ENCODE data around the gene SH3D19.

Gene SH3D19

DNA sequence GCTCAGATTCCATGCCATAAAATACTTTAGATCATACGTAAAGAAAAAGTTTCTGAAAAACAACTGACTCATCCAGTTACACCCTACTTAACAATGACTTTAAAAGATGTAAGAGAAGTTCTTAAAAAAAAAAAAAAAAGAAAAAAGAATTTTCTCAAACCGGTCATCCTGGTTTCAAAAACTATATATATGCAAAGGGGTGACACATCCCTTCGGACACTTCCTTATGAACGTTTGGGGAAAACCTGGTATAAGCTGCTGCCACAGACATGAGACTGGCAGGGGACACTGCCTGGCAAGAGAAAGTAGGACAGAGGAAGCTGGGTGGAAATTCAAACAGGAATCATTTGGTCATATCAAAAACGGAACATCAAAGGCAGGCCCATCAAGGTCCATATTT is 129.6 kb downstream of the SH3D19 start:
- DNase-seq (ENCODE audit: low read depth), result no peak

DNA sequence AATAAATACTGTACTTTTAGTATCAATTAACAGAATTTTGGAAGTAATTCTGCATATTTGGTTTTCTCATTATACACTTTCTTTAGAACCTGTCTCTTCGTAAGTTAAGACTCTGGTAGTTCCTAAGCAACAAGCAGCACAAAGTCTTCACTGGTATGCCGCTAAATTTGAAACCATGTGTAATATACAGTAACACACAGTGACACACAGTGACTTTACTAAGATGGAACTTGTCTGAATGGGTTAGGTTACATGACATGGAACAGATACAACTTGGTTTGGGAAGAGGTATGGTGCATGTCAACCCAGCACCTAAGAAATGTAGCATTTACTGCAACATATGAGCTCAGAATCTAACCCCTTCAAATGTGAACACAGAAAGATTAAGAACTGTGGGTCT is 132.0 kb downstream of the SH3D19 start:
- DNase-seq (ENCODE audit: low read depth), result no peak

DNA sequence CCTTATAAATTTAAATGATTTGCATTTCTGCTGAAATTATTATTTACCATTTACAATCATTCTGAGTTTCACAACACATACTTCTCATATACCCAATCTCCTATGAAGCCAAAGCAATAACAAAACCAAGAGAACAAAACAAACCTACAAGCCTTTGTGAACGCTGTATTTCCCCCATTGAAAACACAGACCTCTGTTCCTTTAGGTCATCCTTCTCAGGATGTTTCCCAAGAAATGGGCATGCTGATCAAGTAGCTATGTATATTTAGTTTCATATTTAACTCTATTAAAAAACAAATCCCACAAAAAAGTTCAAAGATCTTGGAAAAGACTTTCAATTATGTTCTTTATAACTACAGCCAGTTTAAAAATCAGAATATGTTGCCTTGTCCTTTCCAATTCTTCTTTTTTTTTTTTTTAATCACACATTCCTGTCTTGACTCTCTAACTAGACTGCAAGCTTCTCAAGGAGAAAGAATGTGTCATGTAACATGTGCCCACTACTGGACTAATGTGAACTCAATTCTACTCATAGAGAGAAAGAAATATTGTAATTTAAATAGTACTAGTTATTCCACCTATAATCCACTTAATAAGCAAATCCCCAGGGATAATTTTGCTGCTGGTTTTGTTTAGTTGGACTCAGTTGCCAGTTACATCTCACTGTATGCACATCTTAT is 132.7 kb downstream of the SH3D19 start:
- DNase-seq (ENCODE audit: low read depth), result no peak

DNA sequence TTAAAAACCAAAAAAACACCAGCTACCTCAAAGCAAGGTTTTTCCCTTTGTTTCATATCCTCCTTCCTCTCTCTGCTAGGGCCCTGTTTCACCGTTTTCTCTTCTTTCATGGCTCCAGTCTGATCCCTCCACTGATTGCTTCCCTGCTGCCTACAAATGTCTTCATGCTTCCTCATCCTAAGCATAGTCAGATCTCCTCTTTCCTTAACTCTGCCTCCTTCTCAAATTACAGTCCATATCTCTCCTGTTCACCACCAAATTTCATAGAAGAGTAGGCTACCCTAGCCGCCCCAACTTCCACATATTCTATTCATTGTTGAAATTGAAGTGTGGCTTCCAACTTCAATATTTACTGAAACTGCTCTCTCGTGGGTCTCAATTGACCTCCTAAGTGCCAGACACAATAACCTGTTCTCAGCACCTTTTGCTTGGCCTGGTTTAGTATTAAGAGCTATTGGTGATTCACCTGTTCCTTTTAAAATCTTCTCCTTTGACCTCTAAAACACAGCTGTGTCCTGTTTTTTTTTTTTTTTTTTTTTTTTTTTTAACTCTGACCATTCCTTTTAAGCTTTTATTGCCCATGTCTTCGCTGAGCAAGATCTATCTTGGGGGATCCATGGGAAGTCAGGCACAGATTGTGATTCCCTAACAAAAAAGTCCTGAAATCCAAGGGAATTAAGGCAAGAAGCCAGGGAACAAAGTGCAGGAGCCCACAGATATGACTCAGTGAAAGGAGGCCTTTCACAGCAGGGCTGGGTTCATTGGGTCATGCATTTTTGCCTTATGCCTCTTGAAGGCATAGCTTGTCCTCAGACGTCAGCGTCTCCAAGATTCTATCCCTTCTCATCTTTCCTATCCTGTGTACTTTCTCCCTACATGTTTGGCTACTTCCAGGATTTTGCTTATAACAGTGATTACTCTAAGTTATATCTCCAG is 140.6 kb downstream of the SH3D19 start:
- no peak for DNase-seq (ENCODE audit: low read depth)

DNA sequence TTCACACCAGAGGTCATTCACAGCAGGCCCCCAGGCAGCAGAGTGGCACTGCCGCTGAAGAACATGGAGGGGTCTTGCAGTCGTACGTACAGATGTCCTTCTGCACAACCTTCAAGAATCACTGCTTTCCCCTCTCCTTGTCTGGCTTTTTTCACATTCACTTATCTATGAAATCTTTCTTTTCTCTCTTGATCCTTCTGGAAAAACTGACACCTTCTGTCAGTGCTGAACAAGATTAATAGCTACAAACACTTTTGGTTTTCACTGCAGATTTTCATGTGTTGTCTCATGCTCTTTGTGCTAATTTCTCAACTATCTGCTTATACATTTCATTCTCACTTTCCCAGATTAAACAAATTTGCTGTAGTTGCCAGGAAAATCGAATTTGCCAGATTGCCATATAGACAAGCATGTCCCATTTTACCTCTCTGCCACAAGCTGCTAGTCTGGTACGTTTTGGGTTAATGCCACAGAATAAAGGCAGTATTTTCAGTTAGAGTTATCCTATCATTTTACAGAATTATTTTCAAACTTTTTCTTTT is 142.9 kb downstream of the SH3D19 start:
- DNase-seq (ENCODE audit: low read depth), result no peak

DNA sequence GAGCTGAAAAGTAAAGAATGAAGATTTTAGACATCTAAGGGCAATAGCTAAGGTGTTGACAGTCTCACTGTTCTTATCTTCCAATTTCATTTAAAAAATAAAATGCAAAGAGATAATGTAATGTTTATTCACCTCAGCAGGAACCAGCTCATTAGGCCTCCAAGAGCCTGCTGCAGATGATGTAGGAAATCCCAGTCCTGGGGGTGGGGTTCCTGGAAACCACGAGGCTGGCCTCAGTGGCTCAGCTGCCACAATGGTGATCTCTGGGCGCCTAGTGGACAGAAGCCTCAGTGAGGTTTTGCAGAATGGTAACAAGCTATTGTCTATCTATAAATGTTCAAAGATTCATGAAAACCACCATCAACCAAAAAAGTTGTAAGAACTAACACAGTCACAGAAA is 148.7 kb downstream of the SH3D19 start:
- no peak for DNase-seq (ENCODE audit: low read depth)

DNA sequence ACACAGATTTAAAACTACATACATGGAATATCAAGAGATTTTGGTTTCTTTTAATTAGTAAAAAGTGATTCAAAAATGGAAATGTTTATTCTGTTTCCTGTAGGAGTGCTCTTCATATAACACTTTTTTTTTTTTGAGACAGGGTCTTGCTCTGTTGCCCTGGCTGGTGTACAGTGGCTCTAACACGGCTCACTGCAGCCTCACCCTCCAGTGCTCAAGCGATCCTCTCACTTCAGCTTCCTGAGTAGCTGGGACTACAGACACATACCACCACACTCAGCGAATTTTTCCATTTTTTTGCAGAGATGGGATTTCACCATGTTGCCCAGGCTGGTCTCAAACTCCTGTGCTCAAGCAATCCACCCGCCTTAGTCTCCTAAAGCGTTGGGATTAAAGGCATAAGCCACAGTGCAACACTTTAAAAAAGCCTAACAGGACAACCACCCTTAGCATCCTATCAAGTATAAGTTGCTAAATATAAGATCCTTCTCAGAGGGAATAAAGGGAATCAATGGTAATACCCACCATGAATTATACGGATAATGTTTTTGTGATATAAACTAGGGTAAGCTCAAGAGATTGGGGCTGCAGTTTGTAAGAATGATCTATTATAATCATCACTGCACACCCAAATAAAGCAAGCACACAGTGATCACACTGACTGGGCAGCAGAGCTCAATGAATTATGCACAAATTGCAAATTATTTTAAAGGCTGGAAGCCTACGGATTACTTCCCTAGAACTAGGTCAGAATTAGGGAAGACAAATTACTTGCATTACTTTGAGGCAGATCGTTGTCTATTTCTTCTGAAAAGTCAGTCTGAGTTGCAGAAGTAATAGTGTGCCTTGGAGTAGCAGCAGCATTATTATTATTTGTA is 149.4 kb downstream of the SH3D19 start:
- no peak for DNase-seq (ENCODE audit: low read depth)

DNA sequence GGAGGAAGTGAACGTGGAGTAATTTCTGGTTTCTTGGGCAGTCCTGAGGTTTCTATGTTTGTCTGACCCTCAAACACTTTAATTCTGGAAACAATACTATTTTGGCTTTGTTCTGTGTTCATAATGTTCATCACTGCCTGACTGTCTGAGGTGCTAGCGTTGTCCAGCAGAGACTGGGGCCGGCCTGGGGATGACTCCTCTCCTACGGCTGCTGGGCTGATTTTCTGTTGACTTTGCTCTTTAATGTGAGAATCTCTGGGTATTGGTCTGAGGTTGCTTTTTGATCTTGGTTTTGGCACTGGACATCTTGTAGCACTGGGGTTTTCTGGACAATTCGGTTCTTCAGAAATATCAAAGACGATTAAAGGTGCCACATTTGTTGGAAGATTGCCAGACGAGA is 150.2 kb downstream of the SH3D19 start:
- no peak for DNase-seq (ENCODE audit: low read depth)

DNA sequence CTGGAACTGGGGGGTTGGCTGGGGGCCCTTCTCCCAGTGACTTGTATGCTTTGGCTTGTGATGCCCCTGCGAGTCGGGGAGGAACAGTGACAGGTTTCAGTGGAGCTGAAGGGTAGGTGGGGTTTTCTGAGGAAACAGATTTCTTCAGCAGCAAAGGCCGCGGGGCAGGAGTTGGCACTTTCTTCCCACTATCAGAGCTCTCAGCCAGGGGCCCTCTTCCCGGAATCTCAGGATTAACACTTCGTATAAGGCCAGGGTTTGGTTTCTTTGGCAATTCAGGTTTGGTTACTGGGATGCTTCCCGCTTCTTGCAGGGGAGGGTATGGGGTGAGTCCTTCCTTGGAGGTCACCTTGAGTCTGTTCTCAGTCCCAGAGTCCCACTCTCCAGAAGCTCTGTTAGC is 150.6 kb downstream of the SH3D19 start:
- DNase-seq (ENCODE audit: low read depth), result no peak

DNA sequence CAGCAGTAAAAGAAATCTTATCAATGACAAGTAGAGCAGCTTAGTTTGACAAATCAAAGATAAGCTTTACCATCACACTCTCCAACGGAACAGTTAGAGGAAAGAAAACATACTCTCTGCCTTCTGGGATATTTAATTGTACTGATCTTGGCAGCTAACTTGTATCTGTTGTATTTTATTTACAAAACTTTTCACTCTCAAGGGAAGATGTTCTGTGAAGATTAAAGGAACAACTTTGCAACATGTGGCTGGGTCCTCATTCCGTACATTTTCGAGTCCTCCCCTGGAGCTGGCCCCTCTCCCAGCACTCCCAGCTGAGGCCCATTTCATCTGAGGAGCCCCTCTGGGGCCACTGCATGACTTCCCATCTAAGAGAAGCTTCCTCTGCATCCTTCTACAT is 151.5 kb downstream of the SH3D19 start:
- DNase-seq (ENCODE audit: low read depth), result no peak

DNA sequence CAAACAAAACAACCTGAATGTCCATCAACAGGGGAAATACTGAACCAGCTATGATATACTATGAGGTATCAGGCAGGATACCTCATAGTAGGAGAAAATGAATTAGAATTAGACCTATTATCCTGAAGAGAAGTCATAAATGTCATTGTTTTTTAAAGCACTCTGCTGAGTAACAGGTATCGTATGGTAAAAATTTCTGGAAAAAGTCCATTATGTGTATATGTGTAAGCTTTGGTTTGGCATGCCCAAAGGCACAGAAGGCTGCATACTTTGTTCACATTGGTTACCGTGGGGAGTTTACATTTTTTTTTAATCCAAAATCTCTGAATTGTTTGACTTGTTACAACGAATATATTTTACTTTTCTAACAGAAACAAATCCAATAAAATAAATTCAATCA is 155.5 kb downstream of the SH3D19 start:
- DNase-seq (ENCODE audit: low read depth), result no peak

DNA sequence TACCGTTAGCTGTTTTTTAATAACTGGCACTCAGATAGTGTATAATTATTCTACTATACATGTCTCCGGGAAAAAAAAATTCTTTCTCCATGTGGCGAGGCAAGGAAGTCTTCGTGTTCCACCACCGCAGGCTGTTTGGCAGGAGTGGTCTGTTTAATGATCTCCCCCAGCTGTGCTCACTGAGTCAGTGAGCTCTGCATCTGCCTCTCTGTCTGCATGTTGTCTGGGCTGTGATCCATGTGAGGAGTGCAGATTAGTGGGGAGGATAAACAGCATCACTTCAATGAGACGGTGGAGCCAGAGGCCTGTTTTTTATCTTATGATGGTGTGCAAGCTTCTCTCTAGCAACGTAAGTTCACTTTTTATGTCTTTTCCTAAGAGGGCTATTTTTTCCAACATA is 156.2 kb downstream of the SH3D19 start:
- no peak for DNase-seq (ENCODE audit: low read depth)

DNA sequence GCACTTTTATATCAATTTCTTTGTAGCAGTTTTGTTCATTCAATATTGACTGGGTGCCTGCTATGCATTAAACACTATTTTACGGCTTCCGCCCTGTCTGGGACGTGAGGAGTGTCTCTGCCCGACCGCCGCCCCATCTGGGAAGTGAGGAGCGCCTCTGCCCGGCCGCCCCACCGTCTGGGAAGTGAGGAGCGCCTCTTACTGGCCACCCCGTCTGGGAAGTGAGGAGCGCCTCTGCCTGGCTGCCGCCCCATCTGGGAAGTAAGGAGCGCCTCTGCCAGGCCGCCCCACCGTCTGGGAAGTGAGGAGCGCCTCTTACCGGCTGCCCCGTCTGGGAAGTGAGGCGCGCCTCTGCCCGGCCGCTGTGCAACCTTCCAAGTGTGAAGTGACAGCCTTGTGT is 157.8 kb downstream of the SH3D19 start:
- DNase-seq (ENCODE audit: low read depth), result no peak

DNA sequence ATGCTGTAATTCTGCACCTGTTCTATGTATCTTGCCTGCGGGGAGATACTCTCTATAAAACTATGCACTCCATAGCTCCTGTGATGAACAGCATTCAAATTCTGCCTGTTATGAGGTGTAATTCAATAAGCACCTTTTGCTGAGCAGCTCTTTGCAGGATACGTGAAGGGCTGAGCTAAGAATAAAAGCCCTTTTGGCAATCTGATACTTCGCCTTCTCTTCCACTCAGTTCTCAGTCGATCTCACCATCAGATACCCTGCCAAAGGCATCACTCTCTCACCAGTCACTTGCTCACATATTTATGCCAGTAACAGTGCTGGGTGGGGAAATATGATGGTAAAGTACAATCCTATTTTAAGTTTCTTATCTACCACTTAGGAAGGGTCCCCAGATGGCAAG is 158.8 kb downstream of the SH3D19 start:
- DNase-seq (ENCODE audit: low read depth), result no peak

DNA sequence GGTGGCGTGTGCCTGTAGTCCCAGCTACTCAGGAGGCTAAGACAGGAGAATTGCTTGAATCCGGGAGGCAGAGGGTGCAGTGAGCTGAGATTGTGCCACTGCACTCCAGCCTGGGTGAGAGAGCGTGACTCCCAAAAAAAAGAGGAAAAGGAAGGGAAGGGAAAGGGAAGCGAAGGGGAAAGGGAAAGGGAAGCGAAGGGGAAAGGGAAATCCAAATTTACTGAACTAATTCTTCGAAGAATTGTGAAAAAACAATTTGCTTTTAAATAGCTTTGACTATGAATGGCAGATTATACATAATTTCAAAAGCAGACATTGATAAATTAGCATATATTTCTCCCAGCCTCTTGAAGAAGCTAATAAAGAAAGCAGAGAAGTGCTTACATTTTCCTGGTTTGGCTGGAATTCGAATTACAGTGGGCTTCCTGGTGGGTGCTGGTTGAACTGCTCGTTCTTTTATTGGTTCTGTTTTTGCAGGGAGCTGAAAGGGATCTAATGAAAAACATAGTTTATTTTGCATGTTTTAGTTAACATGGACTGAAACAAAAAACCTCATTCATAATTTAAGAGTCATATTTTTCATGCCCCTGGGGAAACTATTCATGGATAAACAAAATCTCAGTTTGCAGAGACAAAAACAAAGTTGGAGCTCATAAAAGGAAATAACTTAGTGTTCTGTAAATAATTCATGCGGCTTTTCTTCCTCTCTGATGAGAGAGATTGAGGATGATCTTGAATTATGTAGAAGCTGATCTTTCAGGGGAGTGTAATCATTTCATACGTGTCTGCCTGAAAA is 160.0 kb downstream of the SH3D19 start:
- DNase-seq (ENCODE audit: low read depth), result no peak

DNA sequence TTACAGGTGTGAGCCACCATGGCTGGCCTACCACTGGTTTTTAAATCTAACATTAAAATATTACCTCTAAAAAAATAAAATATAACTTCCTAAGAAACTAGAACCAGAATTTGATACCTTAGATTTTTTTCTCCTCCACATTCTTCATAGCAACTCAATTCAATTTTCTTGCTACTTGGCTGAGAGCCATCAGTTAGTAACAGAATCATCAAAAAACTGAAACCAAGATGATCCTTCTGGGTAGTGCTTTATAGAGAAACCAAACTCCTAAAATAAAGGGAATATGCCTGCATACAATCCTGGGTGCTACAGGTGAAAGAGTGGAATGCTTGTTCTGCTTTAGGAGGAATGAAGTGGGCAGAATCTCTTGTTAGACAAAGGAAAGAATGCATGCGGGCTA is 161.6 kb downstream of the SH3D19 start:
- DNase-seq (ENCODE audit: low read depth), result no peak

DNA sequence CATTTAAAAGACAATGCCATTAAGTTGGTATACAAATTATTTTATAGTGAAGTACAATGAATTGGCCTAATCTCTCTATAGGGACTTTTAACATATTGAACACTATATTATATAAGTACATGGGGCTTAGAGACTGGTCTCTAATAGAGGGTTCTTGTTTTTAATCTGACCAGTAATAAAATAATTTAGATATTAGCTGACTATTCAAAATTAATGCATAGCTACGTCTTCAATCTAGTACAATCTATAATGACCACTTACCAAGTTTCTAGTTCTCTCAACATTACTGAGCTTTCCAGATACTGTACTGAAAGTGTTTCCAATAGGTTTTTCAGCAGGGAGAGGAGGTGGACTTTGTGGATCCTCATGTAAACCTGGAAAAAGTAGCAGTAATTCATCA is 166.4 kb downstream of the SH3D19 start:
- DNase-seq (ENCODE audit: low read depth), result no peak

DNA sequence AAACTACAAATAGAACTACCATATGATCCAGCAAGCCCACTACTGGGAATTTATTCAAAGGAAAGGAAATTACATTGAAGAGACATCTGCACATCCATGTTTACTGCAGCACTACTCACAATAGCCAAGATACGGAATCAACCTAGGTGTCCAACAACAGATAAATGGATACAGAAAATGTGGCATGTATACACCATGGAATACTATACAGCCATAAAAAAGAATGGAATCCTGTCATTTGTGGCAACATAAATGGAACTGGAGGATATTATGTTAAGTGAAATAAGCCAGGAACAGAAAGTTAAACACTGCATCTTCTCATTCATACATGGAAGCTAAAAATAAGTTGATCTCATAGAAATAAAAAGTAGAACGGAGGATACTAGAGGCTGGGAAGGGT is 167.9 kb downstream of the SH3D19 start:
- DNase-seq (ENCODE audit: low read depth), result no peak

DNA sequence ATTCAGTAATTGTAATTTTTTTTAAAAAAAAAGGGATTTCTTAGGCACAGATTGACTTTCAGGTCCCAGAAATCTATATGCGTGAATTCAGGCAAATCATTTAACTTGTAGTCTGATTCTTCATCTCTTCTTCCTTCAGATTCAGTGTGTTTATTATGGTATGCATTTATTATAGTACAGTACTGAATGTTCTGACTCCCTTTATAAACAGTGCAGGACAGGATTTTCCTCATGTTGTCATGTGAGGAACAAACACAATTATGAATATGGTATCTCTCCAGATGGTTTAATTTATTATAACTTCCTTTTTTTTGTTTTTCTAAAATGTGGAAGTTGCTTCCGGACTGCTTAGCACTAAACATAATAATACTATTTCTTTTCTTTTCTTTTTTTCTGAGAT is 171.8 kb downstream of the SH3D19 start:
- DNase-seq (ENCODE audit: low read depth), result no peak

DNA sequence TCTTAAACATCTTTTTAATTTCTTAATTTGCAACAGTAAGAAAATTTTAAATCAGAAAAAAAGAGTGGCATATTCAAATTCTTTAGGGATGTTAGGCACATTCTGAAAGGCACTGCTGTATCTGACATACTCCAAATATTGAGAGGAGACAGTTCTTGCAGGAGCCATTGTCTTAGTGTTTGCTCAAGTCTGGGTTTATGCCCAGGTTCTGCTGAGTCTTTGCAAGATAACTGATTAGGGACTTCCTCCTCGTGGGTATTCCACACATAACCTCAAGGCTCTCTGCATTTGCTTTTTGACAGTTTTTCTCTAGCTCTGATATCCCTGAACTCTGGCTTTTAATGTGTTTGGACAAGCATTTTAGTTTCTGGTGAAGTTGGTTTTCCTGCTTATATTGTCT is 173.4 kb downstream of the SH3D19 start:
- DNase-seq (ENCODE audit: low read depth), result no peak

DNA sequence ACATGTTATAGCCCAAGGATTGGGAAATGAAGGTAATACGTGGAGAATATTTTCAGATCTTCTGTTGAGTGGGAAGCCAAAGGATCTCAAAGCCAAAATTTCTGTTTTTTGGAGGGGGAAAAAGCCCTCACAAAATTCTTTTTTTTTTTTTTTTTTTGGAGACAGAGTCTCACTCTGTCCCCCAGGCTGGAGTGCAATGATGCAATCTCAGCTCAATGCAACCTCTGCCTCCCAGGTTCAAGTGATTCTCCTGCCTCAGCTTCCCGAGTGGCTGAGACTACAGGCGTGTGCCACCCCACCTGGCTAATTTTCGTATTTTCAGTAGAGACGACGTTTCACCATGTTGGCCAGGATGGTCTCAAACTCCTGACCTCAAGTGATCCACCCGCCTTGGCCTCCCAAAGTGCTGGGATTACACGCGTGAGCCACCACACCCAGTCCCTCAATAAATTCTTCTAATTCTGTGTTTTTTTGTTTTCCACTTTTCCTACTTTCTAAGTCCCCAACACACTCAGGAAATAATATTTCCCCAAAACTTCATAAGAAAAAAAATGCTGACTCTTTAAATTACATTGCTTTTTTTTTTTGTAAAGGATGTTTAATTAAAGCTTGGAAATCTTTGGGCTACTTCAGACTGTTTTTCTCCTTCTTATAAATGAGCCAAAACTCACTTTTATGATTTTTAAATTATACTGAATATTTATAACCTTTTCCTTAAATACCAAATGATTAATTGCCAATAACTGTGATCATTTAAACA is 174.4 kb downstream of the SH3D19 start:
- DNase-seq (ENCODE audit: low read depth), result no peak

All from stimulated activated CD8-positive, alpha-beta memory T cell treated with anti-CD3 and anti-CD28 coated beads, Interleukin-12 subunit alpha, Interleukin-12 subunit beta, amount 100 ng/mL, for 1 hour (primary cell).